HepG2 (cell line): ENCODE measurements around the gene ERH. TPM values are rescaled to one million over a fixed set of nuclear protein-coding genes. Genes with fewer than 3 reads are reported as not detected.

Source experiments
- CREB3 ChIP-seq: sonication (generic); formaldehyde crosslinking; IDR thresholded peaks from 2 replicates; pipeline ENCODE4 v1.5.0; 2020; ENCODE audit warnings: missing genetic modification reagents
- ERF ChIP-seq: IDR thresholded peaks from 2 replicates; pipeline ENCODE4 v1.6.1; 2018; ENCODE audit warnings: missing biosample characterization, missing genetic modification reagents
- PAF1 ChIP-seq: IDR thresholded peaks from 2 replicates; pipeline ENCODE4 v1.6.1; 2016; ENCODE audit warnings: missing genetic modification reagents, missing compliant biosample characterization
- PLSCR1 ChIP-seq: sonication (generic); formaldehyde crosslinking; IDR thresholded peaks from 2 replicates; pipeline ENCODE4 v1.5.0; 2020; ENCODE audit warnings: missing genetic modification reagents, mild to moderate bottlenecking, borderline replicate concordance
- RNF219 ChIP-seq: sonication (generic); formaldehyde crosslinking; IDR thresholded peaks from 2 replicates; pipeline ENCODE4 v1.5.0; 2020; ENCODE audit warnings: mild to moderate bottlenecking, missing genetic modification reagents
- RXRB ChIP-seq: IDR thresholded peaks from 2 replicates; pipeline ENCODE4 v1.6.1; 2016; ENCODE audit warnings: borderline replicate concordance, missing genetic modification reagents, missing compliant biosample characterization
- SAP130 ChIP-seq: IDR thresholded peaks from 2 replicates; pipeline ENCODE4 v1.6.1; 2016; ENCODE audit warnings: low read depth
- SMARCE1 ChIP-seq: fragments of 450-650 bp; IDR thresholded peaks from 2 replicates; pipeline ENCODE4 v1.6.1; 2017; ENCODE audit warnings: borderline replicate concordance
- ZBTB33 ChIP-seq: sonication (generic); formaldehyde crosslinking; IDR thresholded peaks from 2 replicates; pipeline ENCODE4 v1.4.0; 2020; ENCODE audit warnings: missing genetic modification reagents
- ZNF12 ChIP-seq: sonication (generic); formaldehyde crosslinking; IDR thresholded peaks from 2 replicates; pipeline ENCODE4 v1.5.0; 2020; ENCODE audit warnings: missing genetic modification reagents
- ZNF138 ChIP-seq: sonication (generic); formaldehyde crosslinking; IDR thresholded peaks from 2 replicates; pipeline ENCODE4 v1.5.0; 2020; ENCODE audit warnings: mild to moderate bottlenecking, low read depth, missing genetic modification reagents
- ZNF296 ChIP-seq: sonication (generic); formaldehyde crosslinking; conservative IDR thresholded peaks from 2 replicates; pipeline ENCODE4 v1.5.0; 2020; ENCODE audit warnings: mild to moderate bottlenecking, missing genetic modification reagents
- ZNF34 ChIP-seq: sonication (generic); formaldehyde crosslinking; IDR thresholded peaks from 2 replicates; pipeline ENCODE4 v1.4.0; 2020; ENCODE audit warnings: mild to moderate bottlenecking, missing genetic modification reagents, borderline replicate concordance
- ZNF615 ChIP-seq: sonication (generic); formaldehyde crosslinking; IDR thresholded peaks from 2 replicates; pipeline ENCODE4 v1.5.0; 2020; ENCODE audit warnings: mild to moderate bottlenecking, missing genetic modification reagents, borderline replicate concordance
- polyA plus RNA-seq, 8 experiments: library from polyadenylated mRNA; depleted of rRNA in 3 of 8; stranded (reverse) in 7 of 8; unstranded in 1 of 8; fragments of >200 nt; fragmentation: Illumina TruSeq in 4 of 8; extraction: Trizol in 4 of 8; gene quantifications; 2 replicates each; pipeline versions ENCODE4 v1.2.1 to v1.2.3, GENCODE V29; 2011 to 2016; ENCODE audit warnings: low read depth in 4 of 8, missing spikeins in 1 of 8, mixed read lengths in 1 of 8; ENCODE audit not compliant: insufficient read depth in 1 of 8
- total RNA-seq, 5 experiments: library from RNA; depleted of rRNA; stranded (reverse); fragments of >200 nt; fragmentation: Illumina TruSeq; extraction: Trizol; gene quantifications; 2 replicates each; pipeline ENCODE4 v1.2.3, GENCODE V29; 2016; ENCODE audit warnings: low read depth in 1 of 5
- TF ChIP-seq, protein P1 (sequence below): sonication (generic); formaldehyde crosslinking; IDR thresholded peaks from 2 replicates; pipeline ENCODE4 v1.4.0; 2020; ENCODE audit warnings: missing genetic modification reagents
- TF ChIP-seq, protein P2 (sequence below): sonication (generic); formaldehyde crosslinking; IDR thresholded peaks from 2 replicates; pipeline ENCODE4 v1.5.1; 2020; ENCODE audit warnings: missing genetic modification reagents, mild to moderate bottlenecking, borderline replicate concordance

ERH gene
- total and polyA plus RNA-seq, 2 of the 13 experiments (the other 11 are each of a cell fraction or from before 2014, with no cell fraction given): 105 to 341 TPM

DNA sequence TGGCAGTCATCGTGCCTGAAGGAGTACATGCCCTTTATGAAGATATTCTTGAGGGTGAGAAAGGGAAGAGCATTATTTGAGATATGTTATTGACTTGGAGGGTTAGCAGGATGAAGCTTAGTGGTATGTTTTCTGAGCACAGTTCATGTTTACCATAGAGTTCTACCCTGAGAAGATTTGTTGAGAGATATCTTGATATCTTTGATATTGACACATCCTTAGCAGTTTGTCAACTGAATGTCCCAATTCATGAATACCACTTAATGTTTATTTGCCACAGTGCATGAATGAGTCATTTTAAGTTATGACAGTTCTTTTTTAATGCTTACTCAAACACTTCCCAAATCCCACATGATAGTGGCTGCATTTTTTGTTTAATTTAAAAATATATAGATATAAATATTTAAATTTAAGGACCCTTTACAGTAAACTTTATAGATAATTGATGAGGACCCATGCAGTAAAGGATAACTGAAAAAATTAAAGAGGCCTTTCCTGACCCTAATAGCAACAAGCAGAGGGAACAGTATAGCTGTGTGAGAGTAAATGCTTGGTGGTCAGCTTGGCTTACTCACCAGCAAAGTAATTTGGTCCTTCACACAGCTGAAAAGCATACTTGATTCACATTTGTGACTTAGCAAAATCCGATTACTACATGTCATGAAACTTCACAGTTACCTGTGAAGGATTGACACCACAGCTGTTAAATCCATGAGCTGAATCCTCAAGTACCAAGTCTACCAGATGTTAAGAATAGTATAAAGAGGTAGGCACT is 26.2 kb upstream of the ERH start (continued):
- TF ChIP-seq RNF219 (CRISPR knock-in tag) (no peak), RXRB (no peak), ZNF138 (CRISPR knock-in tag) (no peak), CREB3 (CRISPR knock-in tag) (no peak), ZNF12 (CRISPR knock-in tag) (no peak), ZBTB33 (CRISPR knock-in tag) (no peak), PLSCR1 (no peak), PAF1 (no peak), ZNF296 (CRISPR knock-in tag) (no peak), SAP130 (peak; percentile 46), ERF (CRISPR knock-in tag) (no peak), SMARCE1 (no peak), ZNF34 (CRISPR knock-in tag) (no peak), ZNF615 (CRISPR knock-in tag) (no peak)
- TF ChIP-seq, protein P1, sequence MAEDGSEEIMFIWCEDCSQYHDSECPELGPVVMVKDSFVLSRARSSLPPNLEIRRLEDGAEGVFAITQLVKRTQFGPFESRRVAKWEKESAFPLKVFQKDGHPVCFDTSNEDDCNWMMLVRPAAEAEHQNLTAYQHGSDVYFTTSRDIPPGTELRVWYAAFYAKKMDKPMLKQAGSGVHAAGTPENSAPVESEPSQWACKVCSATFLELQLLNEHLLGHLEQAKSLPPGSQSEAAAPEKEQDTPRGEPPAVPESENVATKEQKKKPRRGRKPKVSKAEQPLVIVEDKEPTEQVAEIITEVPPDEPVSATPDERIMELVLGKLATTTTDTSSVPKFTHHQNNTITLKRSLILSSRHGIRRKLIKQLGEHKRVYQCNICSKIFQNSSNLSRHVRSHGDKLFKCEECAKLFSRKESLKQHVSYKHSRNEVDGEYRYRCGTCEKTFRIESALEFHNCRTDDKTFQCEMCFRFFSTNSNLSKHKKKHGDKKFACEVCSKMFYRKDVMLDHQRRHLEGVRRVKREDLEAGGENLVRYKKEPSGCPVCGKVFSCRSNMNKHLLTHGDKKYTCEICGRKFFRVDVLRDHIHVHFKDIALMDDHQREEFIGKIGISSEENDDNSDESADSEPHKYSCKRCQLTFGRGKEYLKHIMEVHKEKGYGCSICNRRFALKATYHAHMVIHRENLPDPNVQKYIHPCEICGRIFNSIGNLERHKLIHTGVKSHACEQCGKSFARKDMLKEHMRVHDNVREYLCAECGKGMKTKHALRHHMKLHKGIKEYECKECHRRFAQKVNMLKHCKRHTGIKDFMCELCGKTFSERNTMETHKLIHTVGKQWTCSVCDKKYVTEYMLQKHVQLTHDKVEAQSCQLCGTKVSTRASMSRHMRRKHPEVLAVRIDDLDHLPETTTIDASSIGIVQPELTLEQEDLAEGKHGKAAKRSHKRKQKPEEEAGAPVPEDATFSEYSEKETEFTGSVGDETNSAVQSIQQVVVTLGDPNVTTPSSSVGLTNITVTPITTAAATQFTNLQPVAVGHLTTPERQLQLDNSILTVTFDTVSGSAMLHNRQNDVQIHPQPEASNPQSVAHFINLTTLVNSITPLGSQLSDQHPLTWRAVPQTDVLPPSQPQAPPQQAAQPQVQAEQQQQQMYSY: no peak
- TF ChIP-seq, protein P2, sequence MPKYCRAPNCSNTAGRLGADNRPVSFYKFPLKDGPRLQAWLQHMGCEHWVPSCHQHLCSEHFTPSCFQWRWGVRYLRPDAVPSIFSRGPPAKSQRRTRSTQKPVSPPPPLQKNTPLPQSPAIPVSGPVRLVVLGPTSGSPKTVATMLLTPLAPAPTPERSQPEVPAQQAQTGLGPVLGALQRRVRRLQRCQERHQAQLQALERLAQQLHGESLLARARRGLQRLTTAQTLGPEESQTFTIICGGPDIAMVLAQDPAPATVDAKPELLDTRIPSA (CRISPR knock-in tag): no peak
